ENCODE data around the gene DDA1. TPM values are rescaled to one million over a fixed set of nuclear protein-coding genes. Genes with fewer than 3 reads are reported as not detected.

Gene DDA1
- total and polyA plus RNA-seq, 9 donors, result 18.6 to 42.2 (median 36.4) TPM

DNA sequence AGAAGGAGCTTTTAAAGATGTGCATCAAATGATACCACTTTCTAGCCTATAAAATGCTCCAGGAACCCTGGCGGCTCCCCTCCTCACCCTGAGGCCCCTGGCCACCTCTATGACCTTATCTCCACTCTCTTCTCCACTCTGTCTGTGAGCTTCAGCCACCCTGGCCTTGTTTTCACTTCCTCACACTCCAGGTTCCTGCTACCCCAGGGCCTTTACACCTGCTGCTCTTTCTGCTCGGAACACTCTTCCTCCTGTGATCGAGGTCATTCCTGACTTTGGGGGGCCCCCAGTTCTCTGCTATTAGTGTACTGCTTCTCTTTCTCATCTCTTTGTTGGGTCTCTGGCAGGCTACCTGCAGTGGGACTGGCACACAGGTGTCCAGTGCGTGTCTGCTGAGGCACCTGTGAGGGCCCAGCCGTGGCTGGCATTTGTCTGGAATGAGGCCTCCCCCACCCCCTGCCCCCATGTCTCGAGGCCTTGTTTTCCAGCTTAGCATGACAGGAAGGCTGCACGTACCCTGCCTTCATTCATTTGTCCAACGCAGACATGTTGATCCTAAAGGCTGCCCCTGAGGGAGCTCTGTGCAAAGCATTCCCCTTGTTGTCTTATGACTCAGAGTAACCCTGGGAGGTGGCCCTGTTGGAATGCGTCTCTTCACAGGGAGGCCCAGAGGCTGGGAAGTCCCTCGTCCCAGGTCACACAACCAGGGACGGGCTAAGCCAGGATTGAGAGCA is 2.3 kb downstream of the DDA1 start:
- Histone ChIP-seq H3K9me3 (replicated peaks; ENCODE audit: control insufficient read depth, low read depth, low read length) (no peaks in the 10 kb centered on the region), H3K27ac (ENCODE audit: low read length) (no peak overlapping the region), H3K4me1 (ENCODE audit: control insufficient read depth, insufficient read depth, low read length) (peaks cover 14% of the 10 kb centered on the region), H3K27me3 (ENCODE audit: control insufficient read depth, insufficient read depth, low read length) (no peaks in the 10 kb centered on the region), H3K36me3 (ENCODE audit: control insufficient read depth, insufficient read depth, low read length) (peaks cover 37% of the 10 kb centered on the region), H3K4me3 (ENCODE audit: low read length) (no peak overlapping the region)
- WGBS (ENCODE audit: insufficient coverage), result 85% methylated on average over 10 of the region's 11 CpGs
- DNase-seq, result no peak

DNA sequence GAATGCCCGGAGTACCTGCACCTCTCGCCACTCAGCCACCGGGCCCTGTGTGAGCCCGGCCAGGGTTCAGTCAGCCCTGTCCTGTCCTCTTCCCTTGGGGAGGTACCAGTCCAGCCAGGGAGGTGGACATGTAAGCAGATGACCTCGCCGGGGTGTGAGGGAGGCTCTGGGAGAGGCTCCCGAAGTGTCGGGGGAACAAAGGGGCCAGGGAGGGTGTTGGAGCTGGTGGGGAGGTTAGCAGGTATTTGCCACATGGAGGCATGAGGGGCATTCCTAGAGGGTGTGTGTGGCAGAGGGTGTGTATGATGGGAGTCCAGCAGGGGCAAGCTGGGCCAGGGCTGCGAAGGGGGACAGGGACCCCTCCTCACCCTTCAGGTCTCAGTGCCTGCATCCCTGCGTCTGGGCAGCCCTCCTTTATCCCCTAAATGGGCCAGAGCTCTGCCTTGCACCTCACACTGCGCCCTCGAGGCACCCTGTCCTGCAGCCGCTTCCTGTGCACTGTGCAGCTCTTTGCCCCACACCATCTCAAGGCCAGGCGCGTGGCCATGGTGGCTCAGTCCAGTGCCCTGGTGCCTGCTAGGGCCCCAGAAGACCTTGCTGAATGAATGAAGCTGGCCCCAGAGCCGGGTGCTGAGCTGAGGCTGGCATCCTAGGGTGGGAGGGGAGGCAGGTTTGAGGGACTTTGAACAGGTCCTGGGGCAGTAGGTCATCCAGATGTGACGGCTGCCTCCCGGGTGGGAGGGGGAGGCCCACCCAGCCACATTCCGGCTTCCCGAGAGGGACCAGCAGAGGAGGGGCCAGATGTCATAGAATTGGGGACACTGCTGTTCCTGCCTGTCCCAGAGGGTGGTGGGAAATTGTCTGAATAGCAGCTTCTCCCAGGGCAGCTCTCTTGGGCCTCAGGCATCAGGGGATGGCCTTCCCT is 3.1 kb downstream of the DDA1 start:
- H3K4me3 ChIP-seq (ENCODE audit: low read length), result no peak overlapping the region
- 80% methylated on average over 17 of the region's 20 CpGs for WGBS (ENCODE audit: insufficient coverage)
- H3K9me3 ChIP-seq (replicated peaks; ENCODE audit: control insufficient read depth, low read depth, low read length), result no peaks in the 10 kb centered on the region
- peaks cover 14% of the 10 kb centered on the region for H3K4me1 ChIP-seq (ENCODE audit: control insufficient read depth, insufficient read depth, low read length)
- H3K27me3 ChIP-seq (ENCODE audit: control insufficient read depth, insufficient read depth, low read length), result no peaks in the 10 kb centered on the region
- no peak overlapping the region for H3K27ac ChIP-seq (ENCODE audit: low read length)
- DNase-seq, result no peak
- peaks cover 37% of the 10 kb centered on the region for H3K36me3 ChIP-seq (ENCODE audit: control insufficient read depth, insufficient read depth, low read length)

DNA sequence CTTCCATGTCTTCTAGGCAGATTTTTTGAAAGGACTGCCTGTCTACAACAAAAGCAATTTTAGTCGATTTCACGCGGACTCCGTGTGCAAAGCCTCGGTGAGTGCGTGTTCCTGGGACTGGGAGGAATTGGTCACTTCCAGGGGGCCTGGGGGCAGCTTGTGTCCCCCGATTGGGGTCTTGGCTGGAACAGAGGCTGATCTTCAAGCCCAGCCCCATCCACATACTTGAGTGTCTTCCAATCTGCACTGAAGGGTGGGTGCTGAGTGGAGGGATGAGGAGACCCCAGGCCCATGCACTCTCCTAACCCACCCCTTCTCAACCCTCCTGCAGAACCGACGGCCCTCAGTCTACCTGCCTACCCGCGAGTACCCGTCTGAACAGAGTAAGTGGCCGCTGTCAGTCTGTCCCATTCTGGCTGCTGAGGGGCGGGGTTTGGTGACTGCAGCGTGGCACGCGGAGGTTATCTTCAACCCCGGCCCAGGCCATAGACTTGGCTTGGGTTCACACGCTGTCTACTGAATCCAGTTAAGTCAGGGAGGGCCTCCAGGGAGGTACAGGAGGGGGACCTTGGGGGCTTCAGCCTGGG is 4.7 kb downstream of the DDA1 start:
- H3K9me3 ChIP-seq (replicated peaks; ENCODE audit: control insufficient read depth, low read depth, low read length), result no peaks in the 10 kb centered on the region
- no peaks in the 10 kb centered on the region for H3K27me3 ChIP-seq (ENCODE audit: control insufficient read depth, insufficient read depth, low read length)
- H3K27ac ChIP-seq (ENCODE audit: low read length), result no peak overlapping the region
- peaks cover 43% of the 10 kb centered on the region for H3K36me3 ChIP-seq (ENCODE audit: control insufficient read depth, insufficient read depth, low read length)
- 91% methylated on average over 12 of the region's 19 CpGs for WGBS (ENCODE audit: insufficient coverage)
- H3K4me3 ChIP-seq (ENCODE audit: low read length), result no peak overlapping the region
- peaks cover 12% of the 10 kb centered on the region for H3K4me1 ChIP-seq (ENCODE audit: control insufficient read depth, insufficient read depth, low read length)
- no peak for DNase-seq

DNA sequence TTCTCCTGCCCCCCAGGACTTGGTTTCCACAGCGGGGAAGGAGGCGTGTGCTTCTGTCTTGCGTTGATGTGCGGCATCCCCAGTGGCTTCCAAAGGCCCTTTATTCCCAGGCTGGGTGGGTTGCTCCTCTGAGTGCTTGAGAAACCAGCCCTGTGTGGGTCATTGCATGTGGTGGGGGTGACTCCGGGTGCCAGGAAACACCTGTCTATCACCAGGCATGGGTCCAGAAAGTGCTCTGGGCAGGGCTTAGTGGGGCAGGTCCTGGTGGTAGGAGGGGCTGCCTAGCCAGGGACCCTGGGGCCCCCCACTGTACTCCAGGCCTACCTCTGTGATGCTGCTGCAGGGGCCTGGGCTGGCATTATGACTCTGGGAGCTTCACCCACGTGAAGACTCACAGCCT is 9.6 kb downstream of the DDA1 start:
- WGBS (ENCODE audit: insufficient coverage), result 57% methylated on average over 1 of the region's 6 CpGs

DNA sequence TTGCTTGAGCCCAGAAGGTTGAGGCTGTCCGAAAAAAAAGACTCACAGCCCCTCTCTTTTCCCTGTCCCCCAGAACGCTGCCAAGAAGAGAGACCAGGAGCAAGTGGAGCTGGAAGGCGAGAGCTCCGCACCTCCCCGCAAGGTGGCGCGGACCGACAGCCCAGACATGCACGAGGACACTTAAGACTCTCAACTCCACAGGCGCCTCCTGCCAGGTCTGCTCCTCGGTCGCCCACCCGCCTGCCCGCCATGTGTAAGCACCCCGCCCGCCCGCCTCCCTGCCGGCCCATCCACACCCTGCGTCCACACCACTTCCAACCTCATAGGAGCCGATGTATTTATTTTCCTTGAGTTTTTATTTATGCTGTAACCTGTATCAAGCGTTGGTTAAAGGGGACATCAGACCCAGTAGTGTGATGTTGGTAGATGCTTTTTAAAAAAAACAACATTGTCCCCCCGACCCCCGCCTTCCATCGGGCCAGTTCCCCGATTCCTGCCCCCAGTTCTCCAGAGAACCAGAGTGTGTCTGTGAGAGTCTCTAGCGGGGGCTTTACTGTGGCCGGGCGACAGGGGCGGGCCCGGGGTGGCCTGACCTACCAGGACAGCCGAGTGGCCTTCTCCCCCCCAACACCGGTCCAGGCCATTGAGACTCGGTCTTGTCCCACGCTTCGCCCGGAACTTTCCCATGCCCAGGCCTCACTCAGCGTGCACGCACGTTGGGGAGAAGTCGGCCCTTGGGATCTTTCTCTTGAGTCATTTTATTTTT is 10.3 kb downstream of the DDA1 start:
- peaks cover 3% of the 10 kb centered on the region for H3K4me1 ChIP-seq (ENCODE audit: control insufficient read depth, insufficient read depth, low read length)
- H3K9me3 ChIP-seq (replicated peaks; ENCODE audit: control insufficient read depth, low read depth, low read length), result no peaks in the 10 kb centered on the region
- no peak overlapping the region for H3K27ac ChIP-seq (ENCODE audit: low read length)
- H3K36me3 ChIP-seq (ENCODE audit: control insufficient read depth, insufficient read depth, low read length), result peaks cover 55% of the 10 kb centered on the region
- no peak for DNase-seq
- H3K4me3 ChIP-seq (ENCODE audit: low read length), result no peak overlapping the region
- 89% methylated on average over 31 of the region's 40 CpGs for WGBS (ENCODE audit: insufficient coverage)
- H3K27me3 ChIP-seq (ENCODE audit: control insufficient read depth, insufficient read depth, low read length), result no peaks in the 10 kb centered on the region

More for the DNA sequence above, 9.6 kb downstream of the DDA1 start:
- H3K36me3 ChIP-seq (ENCODE audit: control insufficient read depth, insufficient read depth, low read length), result peaks cover 59% of the 10 kb centered on the region
- no peak overlapping the region for H3K27ac ChIP-seq (ENCODE audit: low read length)
- H3K4me1 ChIP-seq (ENCODE audit: control insufficient read depth, insufficient read depth, low read length), result no peaks in the 10 kb centered on the region
- H3K27me3 ChIP-seq (ENCODE audit: control insufficient read depth, insufficient read depth, low read length), result no peaks in the 10 kb centered on the region
- no peaks in the 10 kb centered on the region for H3K9me3 ChIP-seq (replicated peaks; ENCODE audit: control insufficient read depth, low read depth, low read length)
- no peak overlapping the region for H3K4me3 ChIP-seq (ENCODE audit: low read length)
- no peak for DNase-seq

DNA sequence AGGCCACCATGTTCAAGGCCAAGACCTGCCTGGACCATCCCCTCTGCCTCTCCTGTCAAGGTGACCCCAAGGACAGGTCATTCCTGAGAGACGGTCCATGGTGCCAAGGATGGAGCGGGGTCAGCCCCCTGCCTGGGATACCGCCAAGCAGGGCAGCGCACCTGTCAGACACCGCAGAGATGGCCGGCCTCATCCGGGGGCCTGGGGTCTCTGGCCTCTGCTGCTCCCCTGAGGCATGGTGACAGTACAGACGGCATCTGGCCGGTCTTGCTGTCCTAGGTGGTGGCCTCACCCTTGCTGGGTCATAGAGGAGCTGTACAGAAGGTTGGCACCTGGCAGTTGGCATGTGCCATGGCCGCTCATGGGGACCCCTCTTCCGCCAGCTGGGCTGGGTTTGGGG is 11.1 kb downstream of the DDA1 start:
- H3K36me3 ChIP-seq (ENCODE audit: control insufficient read depth, insufficient read depth, low read length), result peaks cover 58% of the 10 kb centered on the region
- H3K27me3 ChIP-seq (ENCODE audit: control insufficient read depth, insufficient read depth, low read length), result no peaks in the 10 kb centered on the region
- H3K9me3 ChIP-seq (replicated peaks; ENCODE audit: control insufficient read depth, low read depth, low read length), result no peaks in the 10 kb centered on the region
- DNase-seq, result no peak
- H3K4me1 ChIP-seq (ENCODE audit: control insufficient read depth, insufficient read depth, low read length), result peaks cover 3% of the 10 kb centered on the region
- H3K4me3 ChIP-seq (ENCODE audit: low read length), result no peak overlapping the region
- 88% methylated on average over 9 of the region's 11 CpGs for WGBS (ENCODE audit: insufficient coverage)
- no peak overlapping the region for H3K27ac ChIP-seq (ENCODE audit: low read length)

DNA sequence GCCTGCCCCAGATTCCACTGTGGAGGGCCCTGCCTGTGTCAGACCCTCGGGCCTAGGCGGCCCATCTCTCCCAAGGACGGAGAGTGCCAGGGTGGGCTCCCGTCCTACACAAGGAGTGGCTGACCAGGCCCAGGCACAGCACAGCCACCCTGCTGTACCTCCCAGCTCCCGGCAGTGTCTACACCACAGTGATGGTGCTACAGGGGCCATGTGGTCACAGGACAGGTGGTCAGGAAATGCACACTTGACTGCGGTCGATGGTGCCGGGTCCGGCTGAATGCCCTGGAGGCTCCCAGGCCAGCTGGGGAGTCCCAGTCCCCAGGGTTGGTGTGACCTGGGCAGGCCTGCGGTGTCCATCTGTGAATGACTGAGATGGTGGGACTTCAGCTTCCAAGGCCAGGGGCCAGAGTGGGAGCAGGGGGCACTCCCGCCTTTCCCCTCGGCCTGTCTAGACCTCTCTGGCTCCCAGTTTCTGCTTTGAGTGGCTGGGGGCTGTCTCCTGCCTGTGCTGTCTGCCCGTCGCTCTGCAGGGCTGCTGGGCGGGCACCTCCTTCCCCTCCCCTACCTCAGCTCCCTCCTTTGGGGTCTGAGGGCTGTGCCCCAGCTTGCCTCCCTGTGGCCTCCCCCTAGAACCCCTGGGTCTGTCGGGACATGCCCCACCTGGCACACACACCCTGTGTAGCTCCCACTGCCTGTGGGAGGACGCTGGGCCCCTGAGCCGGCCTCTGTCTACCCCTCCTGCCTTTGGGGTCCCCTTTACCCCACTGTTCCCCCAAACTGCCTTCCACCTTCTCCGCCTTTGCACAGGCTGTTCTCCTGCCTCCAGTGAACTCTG is 12.5 kb downstream of the DDA1 start:
- Histone ChIP-seq H3K27me3 (ENCODE audit: control insufficient read depth, insufficient read depth, low read length) (no peaks in the 10 kb centered on the region), H3K4me1 (ENCODE audit: control insufficient read depth, insufficient read depth, low read length) (peaks cover 3% of the 10 kb centered on the region), H3K4me3 (ENCODE audit: low read length) (no peak overlapping the region), H3K9me3 (replicated peaks; ENCODE audit: control insufficient read depth, low read depth, low read length) (no peaks in the 10 kb centered on the region), H3K27ac (ENCODE audit: low read length) (no peak overlapping the region), H3K36me3 (ENCODE audit: control insufficient read depth, insufficient read depth, low read length) (peaks cover 51% of the 10 kb centered on the region)
- DNase-seq, result no peak
- 75% methylated on average over 19 of the region's 19 CpGs for WGBS (ENCODE audit: insufficient coverage)

DNA sequence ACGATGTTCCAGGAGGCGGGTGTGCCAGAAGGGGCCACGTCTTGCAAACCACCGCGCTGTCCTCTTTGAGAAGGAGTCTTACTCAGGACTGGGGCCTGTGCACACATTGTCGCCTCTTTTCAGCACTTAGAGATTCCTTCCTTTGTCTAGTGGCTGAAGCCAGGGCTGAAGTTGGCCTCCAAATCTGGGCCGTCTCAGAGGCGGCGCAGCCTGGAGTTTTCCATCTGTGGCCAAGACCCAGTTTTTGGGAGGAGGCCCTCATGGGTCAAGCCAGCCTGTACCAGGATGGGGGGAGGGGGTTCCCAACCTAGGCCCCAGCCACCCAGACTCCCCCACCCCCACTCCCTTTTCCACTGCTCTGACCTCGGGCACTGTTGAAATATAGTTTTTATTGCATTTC is 13.5 kb downstream of the DDA1 start:
- DNase-seq, result no peak
- Histone ChIP-seq H3K36me3 (ENCODE audit: control insufficient read depth, insufficient read depth, low read length) (peaks cover 55% of the 10 kb centered on the region), H3K4me3 (ENCODE audit: low read length) (no peak overlapping the region), H3K9me3 (replicated peaks; ENCODE audit: control insufficient read depth, low read depth, low read length) (no peaks in the 10 kb centered on the region), H3K27ac (ENCODE audit: low read length) (no peak overlapping the region), H3K4me1 (ENCODE audit: control insufficient read depth, insufficient read depth, low read length) (peaks cover 3% of the 10 kb centered on the region), H3K27me3 (ENCODE audit: control insufficient read depth, insufficient read depth, low read length) (no peaks in the 10 kb centered on the region)
- WGBS (ENCODE audit: insufficient coverage), result 64% methylated on average over 6 of the region's 10 CpGs

DNA sequence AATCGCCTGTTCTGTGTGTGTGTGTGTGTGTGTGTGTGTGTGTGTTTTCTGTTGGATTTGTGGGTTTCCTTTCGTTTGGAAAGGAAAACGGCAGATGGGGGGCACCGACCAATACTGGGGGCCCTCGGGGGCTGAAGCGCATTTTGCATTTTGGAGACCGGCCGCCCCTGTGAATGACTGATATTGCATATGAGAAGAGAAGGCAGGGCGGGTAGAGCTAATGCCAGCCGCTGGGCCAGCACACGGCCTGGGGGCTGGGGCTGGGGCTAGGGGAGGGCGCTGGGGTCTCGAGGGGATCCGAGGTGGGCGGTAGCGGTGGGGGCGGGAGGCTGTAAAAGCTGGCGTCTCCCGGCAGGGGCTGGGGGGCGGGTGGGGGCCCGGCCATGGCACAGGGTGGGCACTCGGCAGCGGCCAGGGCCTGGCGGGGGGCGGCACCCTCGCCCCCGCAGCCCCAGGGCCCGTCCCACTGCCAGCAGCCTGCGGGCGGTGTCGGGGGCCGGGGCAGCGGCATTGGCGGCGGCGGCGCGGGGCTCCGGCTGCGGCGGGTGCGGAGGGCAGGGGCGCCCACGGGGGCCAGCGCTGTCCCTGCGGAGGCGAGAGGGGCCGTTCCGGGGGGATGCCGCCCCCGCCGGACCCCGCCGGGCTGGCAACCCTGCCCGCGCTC is 14.1 kb downstream of the DDA1 start:
- WGBS (ENCODE audit: insufficient coverage), result 17% methylated on average over 52 of the region's 56 CpGs

More for the DNA sequence above, 14.1 kb downstream of the DDA1 start:
- H3K27ac ChIP-seq (ENCODE audit: low read length), result no peak overlapping the region
- H3K36me3 ChIP-seq (ENCODE audit: control insufficient read depth, insufficient read depth, low read length), result peaks cover 55% of the 10 kb centered on the region
- H3K4me1 ChIP-seq (ENCODE audit: control insufficient read depth, insufficient read depth, low read length), result peaks cover 7% of the 10 kb centered on the region
- no peak for DNase-seq
- no peaks in the 10 kb centered on the region for H3K9me3 ChIP-seq (replicated peaks; ENCODE audit: control insufficient read depth, low read depth, low read length)
- no peak overlapping the region for H3K4me3 ChIP-seq (ENCODE audit: low read length)
- peaks cover 3% of the 10 kb centered on the region for H3K27me3 ChIP-seq (ENCODE audit: control insufficient read depth, insufficient read depth, low read length)

All from muscle of leg (tissue), 11 donors.